GM12873 (cell line): Measurements from ENCODE around the gene RTN4RL2.

Experiments
- TF ChIP-seq, protein P1 (sequence below): IDR thresholded peaks from 2 replicates; pipeline ENCODE4 v1.5.1; 2012; ENCODE audit warnings: low read depth, mild to moderate bottlenecking, moderate library complexity, low read length, control low read depth; ENCODE audit not compliant: insufficient read depth; ENCODE audit errors: missing control alignments

RTN4RL2 gene

GRCh38 chr11:57434640-57435546 is 25.4 kb upstream of the RTN4RL2 start:
- TF ChIP-seq, protein P1, sequence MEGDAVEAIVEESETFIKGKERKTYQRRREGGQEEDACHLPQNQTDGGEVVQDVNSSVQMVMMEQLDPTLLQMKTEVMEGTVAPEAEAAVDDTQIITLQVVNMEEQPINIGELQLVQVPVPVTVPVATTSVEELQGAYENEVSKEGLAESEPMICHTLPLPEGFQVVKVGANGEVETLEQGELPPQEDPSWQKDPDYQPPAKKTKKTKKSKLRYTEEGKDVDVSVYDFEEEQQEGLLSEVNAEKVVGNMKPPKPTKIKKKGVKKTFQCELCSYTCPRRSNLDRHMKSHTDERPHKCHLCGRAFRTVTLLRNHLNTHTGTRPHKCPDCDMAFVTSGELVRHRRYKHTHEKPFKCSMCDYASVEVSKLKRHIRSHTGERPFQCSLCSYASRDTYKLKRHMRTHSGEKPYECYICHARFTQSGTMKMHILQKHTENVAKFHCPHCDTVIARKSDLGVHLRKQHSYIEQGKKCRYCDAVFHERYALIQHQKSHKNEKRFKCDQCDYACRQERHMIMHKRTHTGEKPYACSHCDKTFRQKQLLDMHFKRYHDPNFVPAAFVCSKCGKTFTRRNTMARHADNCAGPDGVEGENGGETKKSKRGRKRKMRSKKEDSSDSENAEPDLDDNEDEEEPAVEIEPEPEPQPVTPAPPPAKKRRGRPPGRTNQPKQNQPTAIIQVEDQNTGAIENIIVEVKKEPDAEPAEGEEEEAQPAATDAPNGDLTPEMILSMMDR = no peak

GRCh38 chr11:57436031-57436430 is 24.3 kb upstream of the RTN4RL2 start:
- TF ChIP-seq, protein P1 = no peak

- TF ChIP-seq, protein P1 = no peak
Observed at GRCh38 chr11:57438345-57439285, 21.7 kb upstream of the RTN4RL2 start.

DNA sequence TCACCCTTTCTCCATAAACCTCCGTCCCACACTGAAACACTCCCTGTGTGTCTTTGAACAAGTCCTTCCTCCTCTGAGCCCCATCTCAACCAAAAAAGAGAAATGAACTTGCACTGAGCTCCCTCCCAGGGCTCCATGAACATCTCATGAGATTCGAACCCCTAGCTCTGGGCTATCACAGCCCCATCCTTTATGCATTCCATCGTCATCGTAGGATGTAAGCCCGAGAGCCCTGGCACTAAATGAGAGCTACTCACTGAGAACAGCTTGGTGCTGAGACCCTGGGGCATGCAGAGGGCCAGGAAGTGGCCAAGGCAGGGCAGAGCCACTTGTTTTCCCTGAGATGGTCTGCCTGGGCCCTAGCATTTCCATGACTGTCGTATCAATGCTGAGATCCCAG is 20.5 kb upstream of the RTN4RL2 start:
- TF ChIP-seq, protein P1 = no peak

GRCh38 chr11:57440744-57441414 is 19.4 kb upstream of the RTN4RL2 start:
- TF ChIP-seq, protein P1 = no peak

DNA sequence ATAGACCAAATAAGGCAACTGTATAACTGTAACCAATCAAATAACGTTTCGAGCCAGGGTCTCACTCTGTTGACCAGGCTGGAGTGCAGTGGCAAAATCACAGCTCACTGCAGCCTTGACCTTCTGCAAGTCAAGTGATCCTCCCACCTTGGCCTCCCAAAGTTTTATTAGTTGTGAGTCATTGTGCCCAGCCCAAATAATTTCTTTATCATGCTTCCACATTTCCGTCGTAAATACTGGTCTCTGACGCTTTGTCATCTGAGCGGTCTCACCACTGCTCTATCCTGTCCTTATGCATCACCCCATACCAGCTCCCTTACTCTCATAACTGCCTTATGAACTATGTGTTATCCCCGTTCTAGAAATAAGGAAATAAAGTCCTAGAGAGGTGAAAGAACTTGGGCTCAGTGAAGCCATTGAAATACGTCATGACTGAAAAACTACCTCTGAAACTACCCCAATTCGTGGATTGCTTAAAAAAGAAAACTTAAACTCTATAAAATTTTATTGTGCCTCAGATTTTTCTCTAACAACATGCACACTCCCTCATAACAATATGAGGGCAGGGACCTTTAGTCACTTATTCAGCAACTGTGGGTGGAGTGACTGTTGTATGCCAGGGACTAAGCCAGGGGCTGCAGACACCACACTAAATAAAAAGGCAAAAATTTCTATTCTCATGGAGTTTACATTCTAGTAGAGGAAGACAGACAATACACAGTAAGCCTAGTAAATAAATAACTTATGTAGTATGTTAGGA is 15.8 kb upstream of the RTN4RL2 start:
- TF ChIP-seq, protein P1 = no peak
